Measurements from ENCODE around the gene NTN4. TPM values are rescaled to one million over a fixed set of nuclear protein-coding genes. Genes with fewer than 3 reads are reported as not detected.

NTN4 gene
- total RNA-seq, 1 donor from 2014 or later: 336 TPM

- DNase-seq (ENCODE audit: low spot score): no peak
- Mint-ChIP-seq H3K4me3 (ENCODE audit: unreplicated experiment) (peak overlapping the region; percentile 21), H3K27me3 (ENCODE audit: low read depth) (no peaks in the 10 kb centered on the region), H3K27ac (ENCODE audit: unreplicated experiment) (peak overlapping the region; percentile 97), H3K36me3 (ENCODE audit: low read depth) (peaks cover 9% of the 10 kb centered on the region), H3K4me1 (ENCODE audit: low read depth) (peaks cover 39% of the 10 kb centered on the region), H3K9me3 (ENCODE audit: low read depth) (peaks cover 3% of the 10 kb centered on the region)
- TF ChIP-seq CTCF (IDR thresholded peaks at IDR 0.05): no peak
Observed at GRCh38 chr12:95653771-95654546, 136.6 kb downstream of the NTN4 start.

- no peak for TF ChIP-seq CTCF (IDR thresholded peaks at IDR 0.05)
Observed at GRCh38 chr12:95651681-95652080, 138.9 kb downstream of the NTN4 start.

GRCh38 chr12:95648990-95649791 is 141.4 kb downstream of the NTN4 start:
- H3K27me3 Mint-ChIP-seq (ENCODE audit: low read depth): no peaks in the 10 kb centered on the region
- peaks cover under 1% of the 10 kb centered on the region for H3K9me3 Mint-ChIP-seq (ENCODE audit: low read depth)
- no peak overlapping the region for H3K4me3 Mint-ChIP-seq (ENCODE audit: unreplicated experiment)
- no peak for TF ChIP-seq CTCF (IDR thresholded peaks at IDR 0.05)
- H3K4me1 Mint-ChIP-seq (ENCODE audit: low read depth): peaks cover 61% of the 10 kb centered on the region
- no peak for DNase-seq (ENCODE audit: low spot score)
- no peaks in the 10 kb centered on the region for H3K36me3 Mint-ChIP-seq (ENCODE audit: low read depth)
- H3K27ac Mint-ChIP-seq (ENCODE audit: unreplicated experiment): peak overlapping the region; percentile 91

More at GRCh38 chr12:95651681-95652080, 138.9 kb downstream of the NTN4 start:
- H3K9me3 Mint-ChIP-seq (ENCODE audit: low read depth): peaks cover 3% of the 10 kb centered on the region
- DNase-seq (ENCODE audit: low spot score): no peak
- no peak overlapping the region for H3K27ac Mint-ChIP-seq (ENCODE audit: unreplicated experiment)
- H3K4me3 Mint-ChIP-seq (ENCODE audit: unreplicated experiment): no peak overlapping the region
- no peaks in the 10 kb centered on the region for H3K27me3 Mint-ChIP-seq (ENCODE audit: low read depth)
- peaks cover 2% of the 10 kb centered on the region for H3K36me3 Mint-ChIP-seq (ENCODE audit: low read depth)
- H3K4me1 Mint-ChIP-seq (ENCODE audit: low read depth): peaks cover 55% of the 10 kb centered on the region

GRCh38 chr12:95646781-95647190 is 143.8 kb downstream of the NTN4 start:
- no peak for TF ChIP-seq CTCF (IDR thresholded peaks at IDR 0.05)
- Mint-ChIP-seq H3K4me3 (ENCODE audit: unreplicated experiment) (peak overlapping the region; percentile 63), H3K9me3 (ENCODE audit: low read depth) (no peaks in the 10 kb centered on the region), H3K27me3 (ENCODE audit: low read depth) (no peaks in the 10 kb centered on the region), H3K36me3 (ENCODE audit: low read depth) (no peaks in the 10 kb centered on the region), H3K4me1 (ENCODE audit: low read depth) (peaks cover 48% of the 10 kb centered on the region), H3K27ac (ENCODE audit: unreplicated experiment) (peak overlapping the region; percentile 99)
- DNase-seq (ENCODE audit: low spot score): no peak

GRCh38 chr12:95643256-95643655 is 147.3 kb downstream of the NTN4 start:
- DNase-seq (ENCODE audit: low spot score): no peak
- no peaks in the 10 kb centered on the region for H3K36me3 Mint-ChIP-seq (ENCODE audit: low read depth)
- H3K9me3 Mint-ChIP-seq (ENCODE audit: low read depth): peaks cover 2% of the 10 kb centered on the region
- H3K27ac Mint-ChIP-seq (ENCODE audit: unreplicated experiment): no peak overlapping the region
- no peak overlapping the region for H3K4me3 Mint-ChIP-seq (ENCODE audit: unreplicated experiment)
- no peak for TF ChIP-seq CTCF (IDR thresholded peaks at IDR 0.05)
- peaks cover 39% of the 10 kb centered on the region for H3K4me1 Mint-ChIP-seq (ENCODE audit: low read depth)
- no peaks in the 10 kb centered on the region for H3K27me3 Mint-ChIP-seq (ENCODE audit: low read depth)
